ENCODE results near the gene ATP9B.
"Not testable (repeated sequence)": the region's sequence is repeated elsewhere in the genome, so short reads cannot be mapped to it uniquely, and the experiment has no call there.

The ATP9B gene

DNA sequence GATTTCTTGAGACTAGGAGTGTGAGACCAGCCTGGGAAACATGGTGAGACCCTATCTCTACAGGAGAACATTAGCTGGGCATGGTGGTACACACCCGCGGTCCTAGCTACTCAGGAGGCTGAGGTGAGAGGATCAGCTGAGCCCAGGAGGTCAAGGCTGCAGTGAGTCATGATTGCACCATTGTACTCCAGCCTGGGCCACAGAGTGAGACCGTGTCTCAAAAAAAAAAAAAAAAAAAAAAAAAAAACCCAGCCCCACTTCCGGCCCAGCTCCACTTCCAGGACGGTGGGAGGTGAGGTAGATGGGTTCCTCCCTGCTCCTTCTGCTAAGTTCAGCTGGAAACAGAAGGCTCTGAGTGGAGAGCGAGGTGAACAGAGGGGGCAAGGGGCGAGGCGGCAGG, 285.2 kb downstream of the ATP9B start:
- DNase-seq (ENCODE audit: low read depth in 4 of 4, low spot score in 1 of 4): no peak

DNA sequence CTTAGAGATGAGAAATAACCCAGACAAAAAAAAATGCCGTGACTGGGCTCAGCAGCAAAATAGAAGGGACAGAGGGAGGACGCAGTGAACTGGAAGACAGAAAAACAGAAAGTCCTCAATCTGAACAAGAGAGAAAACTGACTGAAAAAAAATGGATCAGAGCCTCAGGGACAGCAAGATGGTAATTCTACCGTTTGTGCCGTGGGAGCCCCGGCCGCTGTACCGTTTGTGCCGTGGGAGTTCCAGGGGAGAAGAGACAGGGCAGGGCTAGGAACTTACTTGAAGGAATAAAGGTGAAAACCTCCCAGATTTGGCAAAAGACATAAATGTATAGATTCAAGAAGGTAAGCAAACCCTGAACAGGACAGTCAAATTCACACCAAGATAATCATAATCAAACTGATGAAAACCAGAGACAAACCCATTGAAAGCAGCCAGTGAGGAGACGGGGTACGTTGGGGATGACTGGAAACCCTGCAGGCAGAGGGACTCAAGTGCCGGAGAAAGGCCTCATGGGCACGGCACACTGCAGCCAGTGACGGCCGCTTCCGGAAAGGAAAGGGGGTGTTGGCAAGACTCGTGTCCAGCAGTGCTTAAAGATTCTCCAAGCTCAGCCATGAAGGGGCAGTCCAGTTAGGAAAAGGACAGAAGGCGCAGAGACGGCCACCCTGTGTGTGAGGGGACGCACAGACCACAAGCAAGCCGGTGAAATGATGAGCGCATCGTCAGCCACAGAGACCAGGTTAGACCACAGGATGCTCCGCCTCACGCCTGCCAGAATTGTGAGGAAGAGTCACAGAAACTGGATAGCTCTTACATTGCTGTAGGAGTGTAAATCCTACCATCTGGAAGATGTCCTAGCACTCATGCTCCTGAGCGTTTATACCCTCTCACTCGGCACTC, 286.5 kb downstream of the ATP9B start:
- DNase-seq (ENCODE audit: low read depth in 4 of 4, low spot score in 1 of 4): no peak

DNA sequence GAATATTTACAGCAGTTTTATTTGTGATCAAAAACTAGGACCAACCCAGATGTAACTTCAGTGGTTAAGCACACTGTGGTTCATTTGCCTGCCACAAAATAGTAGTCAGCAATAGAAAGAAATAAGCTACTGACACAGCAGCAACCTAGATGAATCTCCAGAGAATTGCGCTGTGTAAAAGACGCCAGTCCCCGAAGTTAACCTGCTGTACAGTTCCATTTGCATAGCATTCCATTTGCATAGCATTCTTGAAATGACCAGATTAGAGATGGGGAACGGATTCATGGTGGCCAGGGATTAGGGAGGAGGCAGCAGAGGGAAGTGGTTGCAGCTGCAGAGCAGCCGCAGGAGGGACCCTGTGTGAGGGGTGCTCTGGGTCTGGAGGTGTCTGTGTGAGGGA, 287.2 kb downstream of the ATP9B start:
- no peak for DNase-seq (ENCODE audit: low read depth in 4 of 4, low spot score in 1 of 4)

DNA sequence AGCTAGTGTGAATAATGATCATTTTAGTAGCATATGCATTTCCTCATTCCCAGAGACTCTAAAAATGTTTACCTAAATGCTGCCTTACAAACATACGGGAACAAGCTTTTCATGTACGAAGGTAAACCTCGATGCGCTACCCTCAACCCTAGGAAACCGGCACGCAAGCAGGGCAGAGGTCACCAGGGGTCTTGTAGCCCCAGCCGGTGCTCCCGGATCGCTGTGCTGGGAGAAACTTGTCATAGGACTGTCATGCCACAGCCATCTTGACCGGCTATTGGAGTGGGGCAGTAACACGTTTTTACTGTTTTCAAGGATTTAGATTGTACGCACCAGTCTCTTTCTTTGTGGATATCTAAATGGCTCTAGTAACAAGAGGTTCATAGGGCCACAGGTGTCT, 291.7 kb downstream of the ATP9B start:
- DNase-seq (ENCODE audit: low read depth in 4 of 4, low spot score in 1 of 4): no peak

DNA sequence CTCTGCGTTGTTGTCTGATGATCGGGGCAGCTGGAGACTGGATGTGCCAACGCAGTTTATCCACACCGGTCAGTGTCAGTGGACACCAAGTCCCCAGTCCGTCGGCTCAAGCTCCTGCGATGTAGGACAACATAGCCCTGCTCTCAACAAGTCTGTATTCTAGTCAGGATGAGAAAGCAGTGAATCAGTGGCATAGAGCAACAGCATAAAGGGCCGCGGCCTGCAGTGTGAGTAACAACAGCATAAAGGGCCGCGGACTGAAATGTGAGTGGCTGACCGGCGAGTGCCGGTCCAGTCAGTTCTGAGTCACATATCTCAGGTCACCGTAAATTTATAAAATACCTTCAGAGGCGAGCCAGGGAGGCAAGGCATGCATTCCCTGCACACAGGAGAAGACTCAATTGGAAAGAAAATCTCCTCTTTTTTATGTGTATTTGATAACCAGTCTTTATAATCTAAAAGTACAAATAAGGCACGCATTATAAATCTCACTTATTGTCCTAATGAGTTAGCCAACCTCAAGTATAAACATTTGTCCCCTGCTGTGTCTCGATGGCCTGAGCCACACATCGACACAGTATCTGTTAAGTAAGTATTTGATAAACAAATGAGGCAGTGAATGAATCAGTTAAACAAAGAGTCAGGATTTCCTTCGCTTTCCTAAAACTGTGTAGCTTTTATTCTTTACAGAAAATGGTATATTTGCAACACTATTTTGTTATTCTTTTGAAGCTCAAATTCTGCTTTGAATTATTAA, 292.8 kb downstream of the ATP9B start:
- DNase-seq (ENCODE audit: low read depth in 4 of 4, low spot score in 1 of 4): no peak

DNA sequence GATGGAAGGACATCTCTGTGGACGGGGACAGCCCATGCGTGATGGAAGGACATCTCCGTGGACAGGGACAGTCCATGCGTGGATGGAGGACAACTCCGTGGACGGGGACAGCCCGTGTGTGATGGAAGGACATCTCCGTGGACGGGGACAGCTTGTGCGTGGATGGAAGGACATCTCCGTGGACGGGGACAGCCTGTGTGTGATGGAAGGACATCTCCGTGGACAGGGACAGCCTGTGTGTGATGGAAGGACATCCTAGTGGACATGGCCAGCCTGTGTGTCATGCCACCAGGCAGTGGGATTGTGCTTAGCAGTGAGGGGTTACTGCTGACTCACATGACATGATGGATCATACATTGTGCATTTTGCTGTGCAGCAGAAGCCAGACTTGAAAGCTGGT, 296.5 kb downstream of the ATP9B start:
- DNase-seq (ENCODE audit: low read depth in 4 of 4, low spot score in 1 of 4): no peak

DNA sequence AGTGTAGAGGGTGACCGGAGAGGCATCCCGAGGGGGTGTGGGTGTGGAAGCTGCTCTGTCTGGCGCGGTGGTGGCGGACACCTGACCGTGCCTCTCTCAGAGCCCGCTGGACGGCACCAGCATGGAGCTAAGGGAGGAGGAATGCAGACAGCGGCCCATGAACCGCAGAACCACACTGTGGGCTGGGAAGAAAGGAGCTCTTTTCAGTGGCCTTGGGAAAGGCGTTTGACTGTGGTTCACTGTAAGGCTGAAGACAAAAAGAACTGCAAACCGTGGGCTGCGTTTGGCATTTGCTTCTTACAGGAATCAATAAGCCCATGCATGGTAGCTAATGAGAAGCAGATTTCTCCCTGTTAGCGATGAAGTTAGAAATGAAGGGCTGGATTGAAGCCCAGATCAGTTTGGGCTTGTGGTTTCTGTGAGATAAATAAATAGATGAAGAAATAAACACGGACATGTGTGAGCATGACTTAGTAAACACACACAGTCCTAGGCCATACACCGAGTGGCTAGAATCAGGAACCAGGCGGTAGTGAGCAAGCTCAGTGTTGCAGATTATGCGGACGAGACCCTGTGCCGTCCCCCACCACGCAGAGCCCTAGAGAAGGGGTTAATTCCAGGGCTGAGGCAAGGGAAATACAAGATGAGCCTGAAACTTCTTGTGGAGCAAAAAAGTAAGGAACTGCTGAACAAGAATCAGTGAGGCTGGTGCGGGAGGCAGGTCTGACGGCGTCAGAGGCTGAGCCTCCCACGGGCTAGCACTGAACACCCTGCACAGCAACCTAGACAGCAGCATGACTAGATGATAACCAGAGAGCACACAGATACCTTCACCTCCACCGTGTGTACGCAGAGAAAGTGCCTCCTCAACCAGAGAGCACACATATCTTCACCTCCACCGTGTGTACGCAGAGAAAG, 297.2 kb downstream of the ATP9B start:
- DNase-seq (ENCODE audit: low read depth in 4 of 4, low spot score in 1 of 4): no peak

DNA sequence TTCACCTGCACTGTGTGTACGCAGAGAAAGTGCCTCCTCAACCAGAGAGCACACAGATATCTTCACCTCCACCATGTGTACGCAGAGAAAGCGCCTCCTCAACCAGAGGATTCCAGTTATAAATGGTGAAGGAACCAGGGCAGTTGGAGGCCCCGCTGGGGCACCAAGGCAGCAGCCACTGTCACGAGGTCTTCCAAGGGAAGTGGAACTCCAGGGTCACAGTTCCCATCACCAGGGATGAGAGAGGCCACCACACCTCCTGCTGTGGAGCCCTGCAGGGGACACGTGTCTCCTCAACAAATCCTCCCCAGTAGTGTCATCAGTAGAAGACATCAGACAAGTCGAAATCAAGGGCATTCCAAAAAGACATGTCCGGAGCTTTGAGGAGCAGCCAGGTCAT, 298.3 kb downstream of the ATP9B start:
- no peak for DNase-seq (ENCODE audit: low read depth in 4 of 4, low spot score in 1 of 4)

DNA sequence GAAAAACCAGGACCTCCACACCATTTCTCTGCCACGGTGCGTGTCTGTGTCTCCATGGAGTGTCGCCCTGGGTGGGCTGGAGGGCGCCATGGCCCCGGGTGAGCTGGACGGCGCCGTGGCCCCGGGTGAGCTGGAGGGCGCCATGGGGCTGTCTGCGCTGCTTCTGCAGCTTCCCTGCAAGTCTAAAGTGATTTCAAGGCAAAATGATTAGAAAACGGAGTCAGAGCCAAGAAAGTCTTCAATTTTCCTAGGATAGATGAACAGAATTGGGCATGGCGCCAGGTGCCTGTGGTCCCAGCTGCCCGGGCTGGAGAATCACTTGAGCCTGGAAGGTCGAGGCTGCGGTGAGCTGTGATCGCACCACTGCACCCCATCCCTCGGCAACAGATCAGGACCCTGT, 298.8 kb downstream of the ATP9B start:
- DNase-seq (ENCODE audit: low read depth in 4 of 4, low spot score in 1 of 4): no peak

DNA sequence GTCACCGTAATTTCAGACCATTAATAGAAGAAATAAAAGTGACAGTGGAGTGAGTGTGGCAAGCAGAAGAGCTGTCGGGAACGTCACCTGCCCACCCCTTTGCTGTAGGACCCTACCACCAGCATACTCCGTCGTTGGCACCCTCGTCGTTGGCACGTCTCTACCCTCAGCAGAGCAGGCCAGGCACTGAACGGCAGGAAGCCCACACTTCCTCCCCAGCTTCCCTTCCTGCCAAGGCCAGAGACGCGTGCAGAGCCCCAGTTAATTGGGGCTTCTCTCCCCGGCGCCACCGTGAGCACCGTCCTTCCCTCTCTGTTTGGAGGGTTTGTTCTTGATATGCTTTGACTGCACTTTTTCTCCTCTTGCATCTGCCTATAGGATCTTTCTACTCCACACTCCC, 299.5 kb downstream of the ATP9B start:
- no peak for DNase-seq (ENCODE audit: low read depth in 4 of 4, low spot score in 1 of 4)

DNA sequence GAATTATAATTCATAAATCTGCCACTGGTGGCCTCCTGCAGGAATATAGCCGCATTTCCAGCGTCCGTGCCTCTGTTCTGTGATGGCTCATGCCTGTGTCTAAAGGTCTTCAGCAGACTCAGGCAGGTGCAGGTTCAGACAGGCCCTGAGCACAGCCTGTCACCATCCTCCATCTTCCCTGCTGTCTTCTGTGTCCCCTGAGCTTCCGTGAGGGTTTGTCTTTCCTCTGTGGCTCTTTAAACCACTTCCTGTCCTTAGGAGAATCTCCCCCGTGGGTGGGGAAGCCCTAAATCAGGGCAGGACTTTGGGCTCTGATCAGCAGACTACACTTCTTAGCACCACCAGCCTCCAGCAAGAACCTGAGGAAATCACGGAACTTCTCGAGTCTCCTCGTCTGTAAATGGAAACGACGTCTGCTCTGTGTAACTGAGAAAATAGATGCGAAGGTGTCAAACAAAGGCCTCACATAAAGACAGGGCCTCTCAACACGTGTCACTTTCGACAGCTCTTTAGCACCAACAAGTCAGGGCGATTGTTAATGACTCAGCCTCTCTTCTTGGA, 302.4 kb downstream of the ATP9B start:
- no peak for DNase-seq (ENCODE audit: low read depth in 4 of 4, low spot score in 1 of 4)

DNA sequence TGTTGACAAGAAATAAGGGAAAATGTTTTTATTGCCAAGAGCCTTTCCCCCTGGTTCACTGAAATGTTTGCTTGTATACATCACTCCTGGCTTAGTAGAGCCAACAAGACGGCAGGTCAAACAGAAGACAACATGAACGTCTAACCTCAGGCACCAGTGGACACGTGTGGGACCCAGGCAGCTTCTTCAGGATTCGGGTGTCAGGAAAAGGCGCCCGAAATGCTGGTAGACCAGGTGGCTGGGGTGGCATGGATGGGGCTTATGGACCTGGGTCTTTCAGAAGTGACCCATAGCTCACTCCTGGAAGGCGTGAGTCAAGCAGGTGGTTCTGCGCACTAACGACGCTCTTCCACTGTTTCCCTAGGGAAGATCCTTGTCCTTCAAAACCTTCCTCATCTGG, 303.3 kb downstream of the ATP9B start:
- no peak for DNase-seq (ENCODE audit: low read depth in 4 of 4, low spot score in 1 of 4)

DNA sequence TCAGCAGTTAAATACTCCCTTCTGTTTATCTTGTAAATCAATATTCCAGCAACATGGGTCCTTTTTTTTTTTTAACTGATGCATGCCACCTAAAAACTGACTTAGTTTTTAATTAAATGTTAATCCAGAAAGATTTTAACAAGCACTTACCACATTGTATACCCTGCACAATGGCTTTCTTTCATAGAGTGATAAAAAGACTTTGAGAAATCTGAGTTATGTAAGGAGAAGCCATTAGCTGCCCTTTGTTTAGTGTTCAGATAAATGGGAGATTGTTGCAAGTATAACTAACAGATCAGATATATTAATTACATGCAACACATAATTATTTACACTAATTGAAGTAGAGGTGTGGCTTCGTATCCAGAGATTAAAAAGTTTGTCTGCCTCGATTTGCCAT, 303.8 kb downstream of the ATP9B start:
- no peak for DNase-seq (ENCODE audit: low read depth in 4 of 4, low spot score in 1 of 4)

DNA sequence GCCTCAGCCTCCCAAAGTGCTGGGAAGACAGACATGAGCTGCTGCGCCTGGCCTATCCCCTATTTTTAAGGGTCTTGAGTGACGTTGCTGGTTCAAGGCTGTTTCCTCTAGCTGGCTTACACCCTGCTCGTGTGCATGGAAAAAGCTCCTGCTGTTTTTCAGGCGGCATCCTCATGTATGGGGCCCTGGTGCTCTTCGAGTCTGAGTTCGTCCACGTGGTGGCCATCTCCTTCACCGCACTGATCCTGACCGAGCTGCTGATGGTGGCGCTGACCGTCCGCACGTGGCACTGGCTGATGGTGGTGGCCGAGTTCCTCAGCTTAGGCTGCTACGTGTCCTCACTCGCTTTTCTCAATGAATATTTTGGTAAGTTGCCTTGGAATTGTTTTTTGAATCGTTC, 304.5 kb downstream of the ATP9B start:
- DNase-seq (ENCODE audit: low read depth in 4 of 4, low spot score in 1 of 4): no peak

DNA sequence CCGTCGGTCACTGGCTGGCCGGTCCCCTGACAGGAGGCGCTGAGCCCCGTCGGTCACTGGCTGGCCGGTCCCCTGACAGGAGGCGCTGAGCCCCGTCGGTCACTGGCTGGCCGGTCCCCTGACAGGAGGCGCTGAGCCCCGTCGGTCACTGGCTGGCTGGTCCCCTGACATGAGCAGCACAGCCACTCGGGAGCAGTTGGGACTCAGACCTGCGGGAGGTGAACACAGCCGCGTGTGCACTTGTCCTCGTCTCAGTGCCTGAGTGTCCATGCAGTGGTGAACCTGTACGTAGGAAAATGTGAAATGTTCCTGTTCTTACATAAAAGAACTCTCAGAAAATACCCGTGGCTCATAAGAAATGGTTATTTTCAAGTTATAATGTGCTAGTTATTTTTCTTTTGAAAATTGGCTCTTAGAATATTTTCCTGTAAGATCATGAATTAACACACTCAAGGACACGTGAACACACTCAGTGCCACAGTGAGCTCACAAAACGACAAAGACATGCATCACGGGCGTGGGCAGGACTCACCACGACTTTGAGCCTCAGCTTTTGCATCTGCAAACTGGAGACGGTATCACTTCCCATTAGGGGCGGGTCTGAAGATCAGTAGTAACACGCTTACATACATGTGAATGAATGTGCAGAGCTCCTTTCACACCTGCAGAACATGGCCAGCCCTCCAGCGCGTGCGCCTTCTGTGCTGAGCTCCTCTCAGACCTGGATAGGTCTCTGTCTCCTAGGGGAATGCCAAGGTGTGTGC, 305.4 kb downstream of the ATP9B start:
- DNase-seq (ENCODE audit: low read depth in 4 of 4, low spot score in 1 of 4): no peak

DNA sequence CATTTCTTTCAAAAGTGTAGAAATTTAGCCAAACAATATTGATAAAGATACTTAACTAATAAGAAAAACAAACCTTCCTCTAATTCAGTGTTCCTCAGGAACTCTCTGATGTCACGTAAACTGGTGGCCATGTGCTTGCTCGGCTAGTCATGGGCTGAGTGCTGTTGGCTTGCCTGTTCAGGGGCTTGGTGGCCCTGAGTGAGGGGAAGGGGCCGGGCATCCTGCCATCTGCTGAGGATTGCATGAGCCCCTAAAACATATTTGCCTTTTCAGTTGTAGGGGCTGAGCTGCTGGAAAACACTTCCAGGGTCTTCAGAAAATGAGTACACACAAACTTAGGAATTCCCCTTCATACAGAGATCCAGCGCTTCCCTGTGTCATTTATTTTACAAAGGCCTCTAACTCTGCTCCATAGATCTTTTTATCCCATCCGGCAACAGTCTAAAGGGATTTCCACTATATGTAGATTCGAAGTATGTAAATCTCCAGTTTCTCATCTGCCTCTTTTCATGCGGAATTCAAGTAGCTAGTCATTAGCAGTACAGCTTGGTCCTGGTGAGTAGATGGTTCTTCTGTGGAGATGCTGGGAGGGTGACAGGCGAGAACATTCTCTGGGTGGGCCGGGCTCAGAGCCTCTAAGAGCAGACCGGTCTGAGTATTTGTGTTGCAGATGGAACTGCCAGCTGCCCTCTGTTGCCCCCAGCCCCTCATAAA, 306.4 kb downstream of the ATP9B start:
- DNase-seq (ENCODE audit: low read depth in 4 of 4, low spot score in 1 of 4): no peak

DNA sequence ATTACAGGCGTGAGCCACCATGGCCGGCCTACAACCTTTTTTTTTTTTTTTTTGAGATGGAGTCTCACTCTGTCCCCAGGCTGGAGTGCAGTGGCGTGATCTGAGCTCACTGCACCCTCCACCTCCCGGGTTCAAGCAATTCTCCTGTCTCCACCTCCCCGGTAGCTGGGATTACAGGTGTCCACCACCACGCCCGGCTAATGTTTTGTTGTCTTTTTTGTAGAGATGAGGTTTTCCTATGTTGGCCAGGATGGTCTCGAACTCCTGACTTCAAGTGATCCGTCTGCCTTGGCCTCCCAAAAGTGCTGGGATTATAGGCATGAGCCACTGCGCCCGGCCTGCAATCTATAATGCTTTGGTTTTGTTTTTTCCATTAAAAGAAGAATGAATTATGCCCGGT, 307.5 kb downstream of the ATP9B start:
- not testable (repeated sequence) for DNase-seq (ENCODE audit: low read depth in 4 of 4, low spot score in 1 of 4)

DNA sequence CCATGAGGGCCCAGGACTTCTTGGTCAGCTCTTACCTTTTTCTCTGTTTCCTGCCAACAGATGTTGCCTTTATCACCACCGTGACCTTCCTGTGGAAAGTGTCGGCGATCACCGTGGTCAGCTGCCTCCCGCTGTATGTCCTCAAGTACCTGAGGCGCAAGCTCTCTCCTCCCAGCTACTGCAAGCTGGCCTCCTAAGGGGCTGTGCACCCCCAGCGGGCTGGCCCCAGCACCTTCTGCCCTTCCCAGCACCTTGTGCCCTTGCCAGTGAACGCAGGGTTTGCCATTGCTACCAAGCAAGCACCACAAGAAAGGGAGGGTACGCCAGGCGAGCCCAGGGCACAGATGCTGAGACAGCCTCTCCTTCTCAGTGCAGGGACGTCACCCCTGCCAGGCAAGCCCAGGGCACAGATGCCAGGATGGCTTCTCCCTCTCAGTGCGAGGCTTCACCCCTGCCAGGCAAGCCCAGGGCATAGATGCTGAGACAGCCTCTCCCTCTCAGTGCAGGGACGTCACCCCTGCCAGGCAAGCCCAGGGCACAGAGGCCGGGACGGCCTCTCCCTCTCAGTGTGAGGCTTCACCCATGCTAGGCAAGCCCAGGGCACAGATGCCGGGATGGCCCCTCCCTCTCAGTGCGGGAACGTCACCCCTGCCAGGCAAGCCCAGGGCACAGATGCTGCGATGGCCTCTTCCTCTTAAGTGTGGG, 308.1 kb downstream of the ATP9B start:
- no peak for DNase-seq (ENCODE audit: low read depth in 4 of 4, low spot score in 1 of 4)

Data from stimulated activated CD4-positive, alpha-beta T cell treated with anti-CD3 and anti-CD28 coated beads, Interleukin-1b, Interleukin-23, amount 100 ng/mL, for 24 hours (primary cell).